PC-9 (cell line): ENCODE results near the gene AUTS2. TPM values are rescaled to one million over a fixed set of nuclear protein-coding genes. Genes with fewer than 3 reads are reported as not detected.

Experiments
- BruUV-seq: library from RNA; stranded (reverse); fragments of 400-500 nt; replicated peaks from 2 replicates; lab custom pipeline; 2021; lab: Mats Ljungman, UMichigan
- CTCF ChIA-PET: fragments of 300-600 bp; sonication (Branson Sonifier 250); formaldehyde crosslinking; loops from one replicate; lab custom pipeline; 2022; ENCODE audit warnings: antibody characterized with exemption; lab: Charles Lee
- POLR2A ChIA-PET: fragments of 300-600 bp; sonication (Branson Sonifier 250); formaldehyde crosslinking; loops from one replicate; lab custom pipeline; 2022; ENCODE audit warnings: antibody characterized with exemption; ENCODE audit not compliant: unreplicated experiment; lab: Charles Lee
- DNase-seq, 2 experiments: peaks; one replicate each; pipeline versions ENCODE4 v3.0.0 to v3.0.0-alpha.2; 2015 to 2022; ENCODE audit warnings: mixed read lengths in 1 of 2
- H2AFZ ChIP-seq: fragments of 200-600 bp; sonication (generic); 2 replicates; pipeline ENCODE4 v1.8.1; 2017; ENCODE audit warnings: antibody characterized with exemption
- H3F3A ChIP-seq: fragments of 200-600 bp; sonication (generic); 2 replicates; pipeline ENCODE4 v1.8.1; 2017; ENCODE audit warnings: antibody characterized with exemption, mild to moderate bottlenecking, low read depth; ENCODE audit not compliant: insufficient read depth
- H3K27ac ChIP-seq: fragments of 200-600 bp; sonication (generic); 2 replicates; pipeline ENCODE4 v1.6.1; 2016; ENCODE audit warnings: mixed run types
- H3K27me3 ChIP-seq: fragments of 200-600 bp; sonication (generic); 2 replicates; pipeline ENCODE4 v1.6.1; 2016; ENCODE audit warnings: low read depth, mixed run types; ENCODE audit not compliant: insufficient read depth
- H3K36me3 ChIP-seq: fragments of 200-600 bp; sonication (generic); 2 replicates; pipeline ENCODE4 v1.6.1; 2016; ENCODE audit warnings: low read depth, mixed run types
- H3K4me1 ChIP-seq: fragments of 200-600 bp; sonication (generic); replicated peaks from 2 replicates; pipeline ENCODE4 v1.6.1; 2016; ENCODE audit warnings: mixed run types; ENCODE audit not compliant: insufficient read depth
- H3K4me2 ChIP-seq: fragments of 200-600 bp; sonication (generic); 2 replicates; pipeline ENCODE4 v1.6.1; 2017; ENCODE audit warnings: mixed run types
- H3K4me3 ChIP-seq: fragments of 200-600 bp; sonication (generic); 2 replicates; pipeline ENCODE4 v1.6.1; 2016; ENCODE audit warnings: mixed run types
- H3K79me2 ChIP-seq: fragments of 200-600 bp; sonication (generic); 2 replicates; pipeline ENCODE4 v1.6.1; 2017; ENCODE audit warnings: low read depth, mixed run types
- H3K9me2 ChIP-seq: fragments of 200-600 bp; sonication (generic); 2 replicates; pipeline ENCODE4 v1.8.1; 2017; ENCODE audit warnings: mild to moderate bottlenecking; ENCODE audit not compliant: insufficient read depth
- H3K9me3 ChIP-seq: fragments of 200-600 bp; sonication (generic); 2 replicates; pipeline ENCODE4 v1.8.1; 2016; ENCODE audit warnings: low read depth; ENCODE audit not compliant: insufficient read depth
- H4K20me1 ChIP-seq: fragments of 200-600 bp; sonication (generic); 2 replicates; pipeline ENCODE4 v1.8.1; 2017; ENCODE audit not compliant: insufficient read depth
- EZH2 ChIP-seq: fragments of 200-600 bp; sonication (generic); IDR thresholded peaks from 2 replicates; pipeline ENCODE4 v1.8.0; 2017; ENCODE audit warnings: antibody characterized with exemption, low read depth
- intact Hi-C: fragments of 100-400 bp; cut with micrococcal nuclease; formaldehyde crosslinking; loops from one replicate; pipeline ENCODE4 v1.10.0; 2022; ENCODE audit not compliant: unreplicated experiment
- total RNA-seq: library from RNA; stranded (reverse); gene quantifications from 2 replicates; pipeline ENCODE4 v1.2.3, GENCODE V29; 2021
- TF ChIP-seq, protein P1 (sequence below): fragments of 200-600 bp; sonication (generic); conservative IDR thresholded peaks from 2 replicates; pipeline ENCODE4 v1.6.1; 2017; ENCODE audit warnings: mixed run types, antibody characterized with exemption, mild to moderate bottlenecking, moderate library complexity

AUTS2 gene
- total RNA-seq, 1 experiment from 2014 or later, result not detected

DNA sequence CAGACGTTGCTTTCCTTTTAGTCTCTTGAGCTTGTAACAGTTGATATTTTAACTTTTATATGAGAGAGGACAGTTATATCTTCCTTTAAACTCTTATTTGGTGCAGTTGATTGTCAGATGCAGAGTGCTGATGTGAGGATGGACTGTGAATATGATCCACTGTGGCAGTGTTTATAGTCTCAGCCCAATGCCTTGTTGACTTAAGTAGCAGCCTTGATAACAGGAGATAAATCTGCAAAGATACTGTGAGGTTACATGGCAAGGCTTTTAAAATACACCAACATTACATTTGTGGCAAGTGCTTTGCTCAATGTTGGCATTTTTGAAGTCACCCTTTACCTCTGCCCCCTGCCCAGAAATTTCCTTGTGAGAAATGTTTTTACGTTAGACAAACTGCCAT is 206.7 kb downstream of the AUTS2 start:
- H3K36me3 ChIP-seq, result no peaks in the 10 kb centered on the region
- no peaks in the 10 kb centered on the region for H4K20me1 ChIP-seq
- no peak overlapping the region for H2AFZ ChIP-seq
- no peak overlapping the region for H3K4me3 ChIP-seq
- no TSS peak for BruUV-seq
- H3K9me3 ChIP-seq, result no peaks in the 10 kb centered on the region; the same call in 1 of the 2 replicates
- H3K79me2 ChIP-seq, result no peaks in the 10 kb centered on the region
- peaks cover 12% of the 10 kb centered on the region for H3K4me1 ChIP-seq
- H3K9me2 ChIP-seq, result no peaks in the 10 kb centered on the region
- H3K4me2 ChIP-seq, result no peak overlapping the region
- POLR2A ChIA-PET, result no interaction called here
- intact Hi-C loops, result no loop called here
- no peaks in the 10 kb centered on the region for H3K27me3 ChIP-seq
- TF ChIP-seq EZH2, result no peak
- TF ChIP-seq, protein P1, sequence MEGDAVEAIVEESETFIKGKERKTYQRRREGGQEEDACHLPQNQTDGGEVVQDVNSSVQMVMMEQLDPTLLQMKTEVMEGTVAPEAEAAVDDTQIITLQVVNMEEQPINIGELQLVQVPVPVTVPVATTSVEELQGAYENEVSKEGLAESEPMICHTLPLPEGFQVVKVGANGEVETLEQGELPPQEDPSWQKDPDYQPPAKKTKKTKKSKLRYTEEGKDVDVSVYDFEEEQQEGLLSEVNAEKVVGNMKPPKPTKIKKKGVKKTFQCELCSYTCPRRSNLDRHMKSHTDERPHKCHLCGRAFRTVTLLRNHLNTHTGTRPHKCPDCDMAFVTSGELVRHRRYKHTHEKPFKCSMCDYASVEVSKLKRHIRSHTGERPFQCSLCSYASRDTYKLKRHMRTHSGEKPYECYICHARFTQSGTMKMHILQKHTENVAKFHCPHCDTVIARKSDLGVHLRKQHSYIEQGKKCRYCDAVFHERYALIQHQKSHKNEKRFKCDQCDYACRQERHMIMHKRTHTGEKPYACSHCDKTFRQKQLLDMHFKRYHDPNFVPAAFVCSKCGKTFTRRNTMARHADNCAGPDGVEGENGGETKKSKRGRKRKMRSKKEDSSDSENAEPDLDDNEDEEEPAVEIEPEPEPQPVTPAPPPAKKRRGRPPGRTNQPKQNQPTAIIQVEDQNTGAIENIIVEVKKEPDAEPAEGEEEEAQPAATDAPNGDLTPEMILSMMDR, result no peak
- CTCF ChIA-PET, result no interaction called here
- no peak overlapping the region for H3K27ac ChIP-seq
- no peak for DNase-seq
- no peaks in the 10 kb centered on the region for H3F3A ChIP-seq

DNA sequence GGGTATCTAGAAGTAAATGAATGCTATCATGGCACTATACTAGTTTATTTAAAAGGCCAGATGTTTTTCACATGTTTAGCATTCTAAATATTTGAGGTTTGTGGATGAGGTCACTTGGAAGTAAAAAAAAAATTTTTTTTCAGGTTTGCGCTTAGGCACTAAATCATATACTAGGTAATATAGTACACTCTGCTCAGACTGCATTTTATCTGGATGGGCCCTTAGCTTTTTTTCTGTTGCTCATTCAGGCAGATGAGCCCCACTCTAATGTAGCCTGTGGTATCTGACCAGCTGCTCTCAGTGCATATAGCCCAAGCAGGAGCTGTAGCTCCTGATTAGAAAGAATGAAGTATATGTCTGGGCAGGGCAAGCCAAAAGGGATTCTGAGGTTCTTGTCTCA is 210.1 kb downstream of the AUTS2 start:
- no peaks in the 10 kb centered on the region for H3K79me2 ChIP-seq
- H2AFZ ChIP-seq, result no peak overlapping the region
- POLR2A ChIA-PET, result no interaction called here
- H3K4me2 ChIP-seq, result no peak overlapping the region
- BruUV-seq, result no TSS peak
- H3K9me2 ChIP-seq, result no peaks in the 10 kb centered on the region
- H3K4me3 ChIP-seq, result no peak overlapping the region
- TF ChIP-seq, protein P1, result no peak
- no peak for TF ChIP-seq EZH2
- H3F3A ChIP-seq, result no peaks in the 10 kb centered on the region
- intact Hi-C loops, result no loop called here
- no peaks in the 10 kb centered on the region for H4K20me1 ChIP-seq
- no peak overlapping the region for H3K27ac ChIP-seq
- no peaks in the 10 kb centered on the region for H3K27me3 ChIP-seq
- no peak for DNase-seq
- CTCF ChIA-PET, result no interaction called here
- H3K9me3 ChIP-seq, result no peaks in the 10 kb centered on the region; the same call in 1 of the 2 replicates
- H3K4me1 ChIP-seq, result no peaks in the 10 kb centered on the region
- no peaks in the 10 kb centered on the region for H3K36me3 ChIP-seq

DNA sequence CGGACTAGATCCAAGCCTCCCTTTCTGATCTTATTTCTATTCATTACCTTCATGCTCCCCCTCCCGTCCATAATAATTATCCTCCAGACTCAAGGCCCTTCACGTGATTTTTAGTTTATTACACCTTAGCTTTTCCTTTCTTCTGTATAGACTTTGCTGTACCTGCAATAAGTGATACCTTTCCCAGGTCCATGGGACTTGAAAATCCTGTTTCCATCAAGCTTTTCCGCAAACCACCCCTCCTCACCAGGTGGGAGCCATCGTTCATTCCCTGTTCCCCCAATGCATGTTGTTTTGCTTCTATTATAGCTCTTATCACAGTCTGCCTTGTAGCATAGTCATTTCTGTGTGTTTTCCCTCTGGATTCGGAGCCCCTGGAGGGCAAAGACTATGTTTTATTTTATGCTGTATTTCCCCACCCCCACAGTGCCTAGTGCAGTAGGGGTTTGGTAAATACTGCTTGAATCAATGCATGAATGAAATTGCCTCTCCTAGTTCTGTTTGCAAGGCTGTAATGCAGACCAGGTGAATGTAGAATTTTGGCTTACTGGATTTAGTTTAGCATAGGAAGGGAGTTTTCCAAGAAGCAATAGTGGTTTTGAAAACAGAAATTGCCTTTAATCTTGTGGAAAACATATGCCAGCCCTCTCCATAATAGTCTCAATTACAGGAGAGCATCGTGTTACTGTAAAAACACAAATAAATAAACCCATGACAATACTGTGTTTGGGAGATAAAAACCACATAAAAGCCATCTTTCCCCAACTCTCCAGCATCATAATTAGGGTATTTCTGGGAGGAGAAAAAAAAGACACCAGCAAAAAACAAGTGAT is 213.4 kb downstream of the AUTS2 start:
- POLR2A ChIA-PET, result no interaction called here
- Histone ChIP-seq H3F3A (no peaks in the 10 kb centered on the region), H3K9me3 (no peaks in the 10 kb centered on the region), H3K4me3 (no peak overlapping the region), H3K36me3 (no peaks in the 10 kb centered on the region), H3K27ac (no peak overlapping the region), H3K4me1 (no peaks in the 10 kb centered on the region), H3K4me2 (no peak overlapping the region), H2AFZ (no peak overlapping the region), H3K27me3 (no peaks in the 10 kb centered on the region), H3K9me2 (no peaks in the 10 kb centered on the region), H4K20me1 (no peaks in the 10 kb centered on the region), H3K79me2 (no peaks in the 10 kb centered on the region)
- DNase-seq, result no peak
- no TSS peak for BruUV-seq
- TF ChIP-seq, protein P1, result no peak
- TF ChIP-seq EZH2, result no peak
- CTCF ChIA-PET, result no interaction called here
- intact Hi-C loops, result no loop called here
